HEK293 (cell line): Measurements from ENCODE around the gene MSMP.

Source experiments
- CTCF ChIA-PET: fragments of 350-600 bp; formaldehyde crosslinking; extraction: SDS; loops from one replicate; lab custom pipeline; 2021; ENCODE audit warnings: antibody characterized with exemption; lab: Yijun Ruan, JAX
- POLR2A ChIA-PET: fragments of 300-600 bp; formaldehyde crosslinking; extraction: SDS; loops from one replicate; lab custom pipeline; 2020; ENCODE audit warnings: antibody characterized with exemption, inconsistent platforms; lab: Yijun Ruan, JAX
- H3K27ac ChIP-seq: fragments of 200-500 bp; sonication (Bioruptor generic); 2 replicates; pipeline ENCODE4 v1.5.1; 2014; ENCODE audit warnings: low read depth, low read length, control low read depth, inconsistent platforms; ENCODE audit errors: extremely low read depth
- H3K36me3 ChIP-seq, 2 experiments: fragments of 200-500 bp in 1 of 2; sonication (Bioruptor generic) in 1 of 2; 1 replicate in 1 of 2; 2 replicates in 1 of 2; pipeline ENCODE4 v1.5.1; 2014 to 2017; ENCODE audit warnings: inconsistent platforms in 2 of 2, low read length in 2 of 2; ENCODE audit not compliant: control insufficient read depth in 2 of 2, insufficient read depth in 1 of 2
- H3K4me1 ChIP-seq: fragments of 200-500 bp; sonication (Bioruptor generic); 2 replicates; pipeline ENCODE4 v1.5.1; 2014; ENCODE audit warnings: mild to moderate bottlenecking, low read length, inconsistent platforms; ENCODE audit not compliant: control insufficient read depth, insufficient read depth
- H3K4me3 ChIP-seq: 2 replicates; pipeline ENCODE4 v1.5.1; 2011; ENCODE audit warnings: low read depth, mild to moderate bottlenecking, control low read depth, low read length, moderate library complexity
- H3K9me3 ChIP-seq: fragments of 200-500 bp; sonication (Bioruptor generic); 2 replicates; pipeline ENCODE4 v1.5.1; 2014; ENCODE audit warnings: low read depth, low read length, inconsistent platforms; ENCODE audit not compliant: control insufficient read depth, insufficient read depth
- GLI2 ChIP-seq: fragments of 450-650 bp; formaldehyde crosslinking; IDR thresholded peaks from 2 replicates; pipeline ENCODE4; 2017; ENCODE audit warnings: missing biosample characterization, missing genetic modification characterization, low read depth, borderline replicate concordance
- KLF10 ChIP-seq: fragments of 450-650 bp; IDR thresholded peaks from 2 replicates; pipeline ENCODE4 v1.5.1; 2018; ENCODE audit warnings: missing biosample characterization, mild to moderate bottlenecking, missing genetic modification characterization
- PRDM1 ChIP-seq: fragments of 450-650 bp; formaldehyde crosslinking; IDR thresholded peaks from 2 replicates; pipeline ENCODE4; 2016; ENCODE audit warnings: missing biosample characterization, missing genetic modification characterization
- YY1 ChIP-seq: fragments of 450-650 bp; formaldehyde crosslinking; IDR thresholded peaks from 2 replicates; pipeline ENCODE4 v1.5.1; 2018; ENCODE audit warnings: missing biosample characterization, missing genetic modification characterization
- ZBTB21 ChIP-seq: fragments of 450-650 bp; formaldehyde crosslinking; IDR thresholded peaks from 2 replicates; pipeline ENCODE4 v1.5.1; 2017; ENCODE audit warnings: missing biosample characterization, missing genetic modification characterization
- ZFP69B ChIP-seq: fragments of 450-650 bp; formaldehyde crosslinking; IDR thresholded peaks from 2 replicates; pipeline ENCODE4 v1.5.1; 2016; ENCODE audit warnings: missing biosample characterization, missing genetic modification characterization
- ZNF2 ChIP-seq: fragments of 450-650 bp; formaldehyde crosslinking; IDR thresholded peaks from 2 replicates; pipeline ENCODE4 v1.5.1; 2016; ENCODE audit warnings: missing biosample characterization, missing genetic modification characterization
- ZNF214 ChIP-seq: fragments of 450-650 bp; formaldehyde crosslinking; IDR thresholded peaks from 2 replicates; pipeline ENCODE4 v1.5.1; 2017; ENCODE audit warnings: missing biosample characterization, mild to moderate bottlenecking, missing genetic modification characterization, borderline replicate concordance
- ZNF404 ChIP-seq: fragments of 450-650 bp; formaldehyde crosslinking; IDR thresholded peaks from 2 replicates; pipeline ENCODE4 v1.5.1; 2017; ENCODE audit warnings: missing biosample characterization, missing genetic modification characterization
- ZNF433 ChIP-seq: fragments of 450-650 bp; formaldehyde crosslinking; IDR thresholded peaks from 2 replicates; pipeline ENCODE4 v1.5.1; 2016; ENCODE audit warnings: missing biosample characterization, missing genetic modification characterization, low read depth
- ZSCAN23 ChIP-seq: fragments of 450-650 bp; formaldehyde crosslinking; IDR thresholded peaks from 2 replicates; pipeline ENCODE4 v1.5.1; 2016; ENCODE audit warnings: missing biosample characterization, missing genetic modification characterization
- ZXDB ChIP-seq: fragments of 450-650 bp; formaldehyde crosslinking; IDR thresholded peaks from 2 replicates; pipeline ENCODE4 v1.5.1; 2016; ENCODE audit warnings: missing biosample characterization, missing genetic modification characterization
- TF ChIP-seq, protein P1 (sequence below): fragments of 450-650 bp; formaldehyde crosslinking; IDR thresholded peaks from 2 replicates; pipeline ENCODE4 v1.5.1; 2016; ENCODE audit warnings: missing biosample characterization, missing genetic modification characterization
- TF ChIP-seq, protein P2 (sequence below): fragments of 450-650 bp; formaldehyde crosslinking; IDR thresholded peaks from 2 replicates; pipeline ENCODE4 v1.5.1; 2016; ENCODE audit warnings: missing biosample characterization, missing genetic modification characterization
- TF ChIP-seq, protein P3 (sequence below): fragments of 450-650 bp; formaldehyde crosslinking; optimal IDR thresholded peaks from 2 replicates; pipeline ENCODE3; 2016; ENCODE audit warnings: missing biosample characterization, mild to moderate bottlenecking, missing genetic modification characterization
- TF ChIP-seq, protein P4 (sequence below): fragments of 450-650 bp; formaldehyde crosslinking; IDR thresholded peaks from 2 replicates; pipeline ENCODE4 v1.5.1; 2016; ENCODE audit warnings: missing biosample characterization, missing genetic modification characterization
- TF ChIP-seq, protein P5 (sequence below): fragments of 450-650 bp; formaldehyde crosslinking; IDR thresholded peaks from 2 replicates; pipeline ENCODE4 v1.5.1; 2016; ENCODE audit warnings: missing biosample characterization, missing genetic modification characterization
- TF ChIP-seq, protein P6 (sequence below): fragments of 450-650 bp; formaldehyde crosslinking; IDR thresholded peaks from 2 replicates; pipeline ENCODE4 v1.5.1; 2016; ENCODE audit warnings: missing biosample characterization, missing genetic modification characterization, low read depth

The MSMP gene

DNA sequence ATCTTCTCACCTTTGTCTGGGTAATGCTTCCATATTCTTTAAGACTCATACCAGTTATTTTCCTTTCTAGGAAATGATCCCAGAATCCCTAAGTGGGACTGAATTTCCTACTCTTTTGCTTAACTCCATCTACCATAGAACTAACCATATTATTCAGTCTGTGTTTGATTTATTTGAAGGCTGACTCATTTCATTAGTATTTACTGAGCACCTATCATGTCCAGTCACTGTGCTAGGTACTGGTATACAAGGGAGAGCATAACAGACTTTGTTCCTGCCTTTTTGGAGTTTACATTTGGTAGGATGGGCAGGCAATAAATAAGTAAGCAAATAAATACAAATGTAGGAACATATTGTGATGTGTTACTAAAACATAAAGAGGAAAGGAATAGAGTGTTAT is 41.6 kb upstream of the MSMP start (continued):
- TF ChIP-seq YY1 (tag by site-specific recombination) (no peak), PRDM1 (tag by site-specific recombination) (no peak), KLF10 (tag by site-specific recombination) (no peak), ZFP69B (tag by site-specific recombination) (no peak), ZSCAN23 (tag by site-specific recombination) (no peak), ZNF2 (tag by site-specific recombination) (no peak), ZBTB21 (no peak), ZNF433 (tag by site-specific recombination) (no peak)
- TF ChIP-seq, protein P1, sequence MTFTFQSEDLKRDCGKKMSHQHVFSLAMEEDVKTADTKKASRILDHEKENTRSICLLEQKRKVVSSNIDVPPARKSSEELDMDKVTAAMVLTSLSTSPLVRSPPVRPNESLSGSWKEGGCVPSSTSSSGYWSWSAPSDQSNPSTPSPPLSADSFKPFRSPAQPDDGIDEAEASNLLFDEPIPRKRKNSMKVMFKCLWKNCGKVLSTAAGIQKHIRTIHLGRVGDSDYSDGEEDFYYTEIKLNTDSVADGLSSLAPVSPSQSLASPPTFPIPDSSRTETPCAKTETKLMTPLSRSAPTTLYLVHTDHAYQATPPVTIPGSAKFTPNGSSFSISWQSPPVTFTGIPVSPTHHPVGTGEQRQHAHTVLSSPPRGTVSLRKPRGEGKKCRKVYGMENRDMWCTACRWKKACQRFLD (tag by site-specific recombination) = no peak
- TF ChIP-seq, protein P2, sequence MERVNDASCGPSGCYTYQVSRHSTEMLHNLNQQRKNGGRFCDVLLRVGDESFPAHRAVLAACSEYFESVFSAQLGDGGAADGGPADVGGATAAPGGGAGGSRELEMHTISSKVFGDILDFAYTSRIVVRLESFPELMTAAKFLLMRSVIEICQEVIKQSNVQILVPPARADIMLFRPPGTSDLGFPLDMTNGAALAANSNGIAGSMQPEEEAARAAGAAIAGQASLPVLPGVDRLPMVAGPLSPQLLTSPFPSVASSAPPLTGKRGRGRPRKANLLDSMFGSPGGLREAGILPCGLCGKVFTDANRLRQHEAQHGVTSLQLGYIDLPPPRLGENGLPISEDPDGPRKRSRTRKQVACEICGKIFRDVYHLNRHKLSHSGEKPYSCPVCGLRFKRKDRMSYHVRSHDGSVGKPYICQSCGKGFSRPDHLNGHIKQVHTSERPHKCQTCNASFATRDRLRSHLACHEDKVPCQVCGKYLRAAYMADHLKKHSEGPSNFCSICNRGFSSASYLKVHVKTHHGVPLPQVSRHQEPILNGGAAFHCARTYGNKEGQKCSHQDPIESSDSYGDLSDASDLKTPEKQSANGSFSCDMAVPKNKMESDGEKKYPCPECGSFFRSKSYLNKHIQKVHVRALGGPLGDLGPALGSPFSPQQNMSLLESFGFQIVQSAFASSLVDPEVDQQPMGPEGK = no peak
- TF ChIP-seq, protein P3, sequence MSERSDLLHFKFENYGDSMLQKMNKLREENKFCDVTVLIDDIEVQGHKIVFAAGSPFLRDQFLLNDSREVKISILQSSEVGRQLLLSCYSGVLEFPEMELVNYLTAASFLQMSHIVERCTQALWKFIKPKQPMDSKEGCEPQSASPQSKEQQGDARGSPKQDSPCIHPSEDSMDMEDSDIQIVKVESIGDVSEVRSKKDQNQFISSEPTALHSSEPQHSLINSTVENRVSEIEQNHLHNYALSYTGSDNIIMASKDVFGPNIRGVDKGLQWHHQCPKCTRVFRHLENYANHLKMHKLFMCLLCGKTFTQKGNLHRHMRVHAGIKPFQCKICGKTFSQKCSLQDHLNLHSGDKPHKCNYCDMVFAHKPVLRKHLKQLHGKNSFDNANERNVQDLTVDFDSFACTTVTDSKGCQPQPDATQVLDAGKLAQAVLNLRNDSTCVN (tag by site-specific recombination) = no peak

DNA sequence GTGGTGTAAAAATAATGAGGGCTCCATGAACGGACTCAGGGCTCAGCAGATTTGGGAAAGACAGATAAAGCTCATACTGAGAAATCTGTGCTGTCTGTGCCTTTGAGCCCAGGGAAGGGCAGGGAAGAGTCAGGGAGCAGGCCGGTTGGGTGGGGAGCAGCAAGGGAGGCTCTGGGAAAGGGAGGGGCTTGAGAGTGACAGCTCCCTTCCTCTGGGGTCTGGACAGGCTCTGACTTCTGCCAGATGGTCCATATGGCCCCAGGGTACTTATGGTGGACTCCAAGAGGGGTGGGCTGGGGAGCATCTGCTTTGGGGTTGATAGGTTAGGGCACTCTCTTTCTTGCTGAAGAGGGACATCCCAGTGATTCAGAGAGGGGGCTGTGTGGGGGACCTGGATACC is 39.4 kb upstream of the MSMP start:
- CTCF ChIA-PET = interaction anchor here (0.7 to 2.4 kb wide), 5 partner anchors 33 to 332 kb away, joined by 3 to 14 read pairs (median 4); no protein-coding TSS in a partner anchor
- H3K4me3 ChIP-seq = no peak overlapping the region
- H3K9me3 ChIP-seq = no peaks in the 10 kb centered on the region
- POLR2A ChIA-PET = no interaction called here
- no peak overlapping the region for H3K27ac ChIP-seq
- no peaks in the 10 kb centered on the region for H3K4me1 ChIP-seq
- TF ChIP-seq ZNF404 (tag by site-specific recombination) = no peak
- TF ChIP-seq, protein P4, sequence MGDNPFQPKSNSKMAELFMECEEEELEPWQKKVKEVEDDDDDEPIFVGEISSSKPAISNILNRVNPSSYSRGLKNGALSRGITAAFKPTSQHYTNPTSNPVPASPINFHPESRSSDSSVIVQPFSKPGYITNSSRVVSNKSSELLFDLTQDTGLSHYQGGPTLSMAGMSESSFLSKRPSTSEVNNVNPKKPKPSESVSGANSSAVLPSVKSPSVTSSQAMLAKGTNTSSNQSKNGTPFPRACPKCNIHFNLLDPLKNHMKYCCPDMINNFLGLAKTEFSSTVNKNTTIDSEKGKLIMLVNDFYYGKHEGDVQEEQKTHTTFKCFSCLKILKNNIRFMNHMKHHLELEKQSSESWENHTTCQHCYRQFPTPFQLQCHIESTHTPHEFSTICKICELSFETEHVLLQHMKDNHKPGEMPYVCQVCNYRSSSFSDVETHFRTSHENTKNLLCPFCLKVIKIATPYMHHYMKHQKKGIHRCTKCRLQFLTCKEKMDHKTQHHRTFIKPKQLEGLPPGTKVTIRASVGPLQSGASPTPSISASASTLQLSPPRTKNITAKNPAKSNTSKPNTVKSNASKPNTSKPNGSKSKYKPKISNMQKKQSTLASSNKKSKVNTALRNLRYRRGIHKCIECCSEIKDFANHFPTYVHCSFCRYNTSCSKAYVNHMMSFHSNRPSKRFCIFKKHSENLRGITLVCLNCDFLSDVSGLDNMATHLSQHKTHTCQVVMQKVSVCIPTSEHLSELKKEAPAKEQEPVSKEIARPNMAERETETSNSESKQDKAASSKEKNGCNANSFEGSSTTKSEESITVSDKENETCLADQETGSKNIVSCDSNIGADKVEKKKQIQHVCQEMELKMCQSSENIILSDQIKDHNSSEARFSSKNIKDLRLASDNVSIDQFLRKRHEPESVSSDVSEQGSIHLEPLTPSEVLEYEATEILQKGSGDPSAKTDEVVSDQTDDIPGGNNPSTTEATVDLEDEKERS (tag by site-specific recombination) = no peak
- no peak for TF ChIP-seq ZNF214 (tag by site-specific recombination)
- no peak for TF ChIP-seq GLI2 (tag by site-specific recombination)
- TF ChIP-seq, protein P5, sequence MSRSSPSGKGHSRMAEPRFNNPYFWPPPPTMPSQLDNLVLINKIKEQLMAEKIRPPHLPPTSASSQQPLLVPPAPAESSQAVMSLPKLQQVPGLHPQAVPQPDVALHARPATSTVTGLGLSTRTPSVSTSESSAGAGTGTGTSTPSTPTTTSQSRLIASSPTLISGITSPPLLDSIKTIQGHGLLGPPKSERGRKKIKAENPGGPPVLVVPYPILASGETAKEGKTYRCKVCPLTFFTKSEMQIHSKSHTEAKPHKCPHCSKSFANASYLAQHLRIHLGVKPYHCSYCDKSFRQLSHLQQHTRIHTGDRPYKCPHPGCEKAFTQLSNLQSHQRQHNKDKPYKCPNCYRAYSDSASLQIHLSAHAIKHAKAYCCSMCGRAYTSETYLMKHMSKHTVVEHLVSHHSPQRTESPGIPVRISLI (tag by site-specific recombination) = no peak
- TF ChIP-seq, protein P6, sequence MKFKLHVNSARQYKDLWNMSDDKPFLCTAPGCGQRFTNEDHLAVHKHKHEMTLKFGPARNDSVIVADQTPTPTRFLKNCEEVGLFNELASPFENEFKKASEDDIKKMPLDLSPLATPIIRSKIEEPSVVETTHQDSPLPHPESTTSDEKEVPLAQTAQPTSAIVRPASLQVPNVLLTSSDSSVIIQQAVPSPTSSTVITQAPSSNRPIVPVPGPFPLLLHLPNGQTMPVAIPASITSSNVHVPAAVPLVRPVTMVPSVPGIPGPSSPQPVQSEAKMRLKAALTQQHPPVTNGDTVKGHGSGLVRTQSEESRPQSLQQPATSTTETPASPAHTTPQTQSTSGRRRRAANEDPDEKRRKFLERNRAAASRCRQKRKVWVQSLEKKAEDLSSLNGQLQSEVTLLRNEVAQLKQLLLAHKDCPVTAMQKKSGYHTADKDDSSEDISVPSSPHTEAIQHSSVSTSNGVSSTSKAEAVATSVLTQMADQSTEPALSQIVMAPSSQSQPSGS (tag by site-specific recombination) = no peak
- TF ChIP-seq ZXDB = no peak
- peaks cover 0 to 8% of the 10 kb centered on the region in 2 experiments; a peak in 1 of 3 replicates for H3K36me3 ChIP-seq
